Nephron progenitor cell (in vitro differentiated cells): ENCODE results near the gene ERH.

Experiments used
- DNase-seq: peaks from one replicate; pipeline ENCODE4 v3.0.0; 2021
- H3K27ac Mint-ChIP-seq: 2 replicates; pipeline ENCODE4 v1.8.0; 2021; ENCODE audit warnings: mild to moderate bottlenecking, moderate library complexity, mixed read lengths
- H3K27me3 Mint-ChIP-seq: 2 replicates; pipeline ENCODE4 v1.8.0; 2021; ENCODE audit warnings: mild to moderate bottlenecking, low read depth, mixed read lengths; ENCODE audit not compliant: poor library complexity
- H3K36me3 Mint-ChIP-seq: 2 replicates; pipeline ENCODE4 v1.8.0; 2021; ENCODE audit warnings: low read depth, mixed read lengths
- H3K4me1 Mint-ChIP-seq: 2 replicates; pipeline ENCODE4 v1.8.0; 2021; ENCODE audit warnings: mixed read lengths
- H3K4me3 Mint-ChIP-seq: 2 replicates; pipeline ENCODE4 v1.8.0; 2021; ENCODE audit warnings: mild to moderate bottlenecking, moderate library complexity, mixed read lengths
- H3K9me3 Mint-ChIP-seq: 2 replicates; pipeline ENCODE4 v1.8.0; 2021; ENCODE audit warnings: mild to moderate bottlenecking, moderate library complexity, mixed read lengths
- CTCF ChIP-seq: fragments of 200-600 bp; sonication (generic); IDR thresholded peaks from 2 replicates; pipeline ENCODE4 v1.5.0; 2021; ENCODE audit warnings: antibody characterized with exemption

ERH gene

GRCh38 chr14:69375182-69375581, 22.9 kb downstream of the ERH start:
- H3K9me3 Mint-ChIP-seq, result peaks cover 11% of the 10 kb centered on the region
- H3K27ac Mint-ChIP-seq, result no peak overlapping the region
- TF ChIP-seq CTCF, result no peak
- no peaks in the 10 kb centered on the region for H3K4me1 Mint-ChIP-seq
- peaks cover 74% of the 10 kb centered on the region for H3K36me3 Mint-ChIP-seq
- no peak overlapping the region for H3K4me3 Mint-ChIP-seq
- H3K27me3 Mint-ChIP-seq, result no peaks in the 10 kb centered on the region
- no peak for DNase-seq

- H3K4me1 Mint-ChIP-seq, result no peaks in the 10 kb centered on the region
- H3K27me3 Mint-ChIP-seq, result no peaks in the 10 kb centered on the region
- no peak for DNase-seq
- no peak for TF ChIP-seq CTCF
- peaks cover 11% of the 10 kb centered on the region for H3K9me3 Mint-ChIP-seq
- H3K27ac Mint-ChIP-seq, result no peak overlapping the region
- no peak overlapping the region for H3K4me3 Mint-ChIP-seq
- peaks cover 64% of the 10 kb centered on the region for H3K36me3 Mint-ChIP-seq
Measured at GRCh38 chr14:69374235-69374634, 23.9 kb downstream of the ERH start.

- DNase-seq, result no peak
- H3K4me1 Mint-ChIP-seq, result no peaks in the 10 kb centered on the region
- H3K27me3 Mint-ChIP-seq, result peaks cover 3% of the 10 kb centered on the region
- no peak overlapping the region for H3K4me3 Mint-ChIP-seq
- H3K36me3 Mint-ChIP-seq, result peaks cover 57% of the 10 kb centered on the region
- no peak overlapping the region for H3K27ac Mint-ChIP-seq
- TF ChIP-seq CTCF, result no peak
- peaks cover 11% of the 10 kb centered on the region for H3K9me3 Mint-ChIP-seq
Measured at GRCh38 chr14:69373104-69373503, 25.0 kb downstream of the ERH start.

- peaks cover 52% of the 10 kb centered on the region for H3K36me3 Mint-ChIP-seq
- H3K4me1 Mint-ChIP-seq, result no peaks in the 10 kb centered on the region
- peaks cover 3% of the 10 kb centered on the region for H3K27me3 Mint-ChIP-seq
- no peak for DNase-seq
- TF ChIP-seq CTCF, result no peak
- H3K4me3 Mint-ChIP-seq, result no peak overlapping the region
- peak overlapping the region; percentile 30 for H3K27ac Mint-ChIP-seq
- peaks cover 11% of the 10 kb centered on the region for H3K9me3 Mint-ChIP-seq
Measured at GRCh38 chr14:69372146-69372545, 26.0 kb downstream of the ERH start.

GRCh38 chr14:69370061-69370460, 28.0 kb downstream of the ERH start:
- H3K4me1 Mint-ChIP-seq, result peaks cover 11% of the 10 kb centered on the region
- no peak for TF ChIP-seq CTCF

GRCh38 chr14:69368381-69368780, 29.7 kb downstream of the ERH start:
- no peak overlapping the region for H3K27ac Mint-ChIP-seq
- no peak overlapping the region for H3K4me3 Mint-ChIP-seq
- H3K27me3 Mint-ChIP-seq, result peaks cover 3% of the 10 kb centered on the region
- H3K4me1 Mint-ChIP-seq, result peaks cover 11% of the 10 kb centered on the region
- DNase-seq, result no peak
- TF ChIP-seq CTCF, result no peak
- H3K9me3 Mint-ChIP-seq, result no peaks in the 10 kb centered on the region
- peaks cover 16% of the 10 kb centered on the region for H3K36me3 Mint-ChIP-seq

More at GRCh38 chr14:69370061-69370460, 28.0 kb downstream of the ERH start:
- DNase-seq, result no peak
- no peaks in the 10 kb centered on the region for H3K9me3 Mint-ChIP-seq
- H3K36me3 Mint-ChIP-seq, result peaks cover 31% of the 10 kb centered on the region
- no peak overlapping the region for H3K4me3 Mint-ChIP-seq
- H3K27me3 Mint-ChIP-seq, result peaks cover 3% of the 10 kb centered on the region
- H3K27ac Mint-ChIP-seq, result no peak overlapping the region
